Gastrocnemius medialis (tissue), 4 donors: ENCODE measurements around the gene ADAMTSL3.

Experiments used
- POLR2A ChIP-seq, 2 donors: fragments of 450-650 bp; IDR thresholded peaks; one replicate each; pipeline ENCODE4 v1.6.1; 2017; ENCODE audit warnings: antibody characterized with exemption in 2 of 2, mild to moderate bottlenecking in 2 of 2, moderate library complexity in 2 of 2
- TF ChIP-seq, protein P1 (sequence below), 5 experiments: fragments of 450-650 bp in 3 of 5; fragments of 200-600 bp in 2 of 5; sonication (generic) in 2 of 5; IDR thresholded peaks in 4 of 5; conservative IDR thresholded peaks in 1 of 5; 1 replicate in 4 of 5; 2 replicates in 1 of 5; pipeline ENCODE4 v1.5.1; 2016 to 2019; ENCODE audit warnings: antibody characterized with exemption in 5 of 5, mild to moderate bottlenecking in 3 of 5, moderate library complexity in 3 of 5

DNA sequence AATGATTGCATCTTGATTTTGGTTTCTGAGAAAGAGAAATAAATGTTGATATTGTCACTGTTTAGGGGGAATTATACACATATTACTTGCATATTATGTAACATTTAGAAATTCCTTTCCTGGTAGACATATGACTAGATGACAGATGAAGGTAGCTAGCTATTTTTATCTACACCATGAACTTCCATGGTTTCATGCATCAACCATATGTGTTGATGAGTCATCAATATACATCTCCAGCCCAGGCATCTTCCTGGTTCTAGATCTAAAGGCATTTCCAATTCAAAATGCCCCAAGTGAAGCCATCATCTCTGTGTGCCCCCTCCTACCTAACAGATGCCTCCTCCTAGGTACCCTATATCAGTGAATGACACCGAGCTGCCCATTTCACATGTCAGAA lies 9.5 kb upstream of the ADAMTSL3 start:
- TF ChIP-seq, protein P1, sequence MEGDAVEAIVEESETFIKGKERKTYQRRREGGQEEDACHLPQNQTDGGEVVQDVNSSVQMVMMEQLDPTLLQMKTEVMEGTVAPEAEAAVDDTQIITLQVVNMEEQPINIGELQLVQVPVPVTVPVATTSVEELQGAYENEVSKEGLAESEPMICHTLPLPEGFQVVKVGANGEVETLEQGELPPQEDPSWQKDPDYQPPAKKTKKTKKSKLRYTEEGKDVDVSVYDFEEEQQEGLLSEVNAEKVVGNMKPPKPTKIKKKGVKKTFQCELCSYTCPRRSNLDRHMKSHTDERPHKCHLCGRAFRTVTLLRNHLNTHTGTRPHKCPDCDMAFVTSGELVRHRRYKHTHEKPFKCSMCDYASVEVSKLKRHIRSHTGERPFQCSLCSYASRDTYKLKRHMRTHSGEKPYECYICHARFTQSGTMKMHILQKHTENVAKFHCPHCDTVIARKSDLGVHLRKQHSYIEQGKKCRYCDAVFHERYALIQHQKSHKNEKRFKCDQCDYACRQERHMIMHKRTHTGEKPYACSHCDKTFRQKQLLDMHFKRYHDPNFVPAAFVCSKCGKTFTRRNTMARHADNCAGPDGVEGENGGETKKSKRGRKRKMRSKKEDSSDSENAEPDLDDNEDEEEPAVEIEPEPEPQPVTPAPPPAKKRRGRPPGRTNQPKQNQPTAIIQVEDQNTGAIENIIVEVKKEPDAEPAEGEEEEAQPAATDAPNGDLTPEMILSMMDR (IDR thresholded peaks at IDR 0.05 in 4 of 5, conservative IDR thresholded peaks at IDR 0.05 in 1 of 5) = no peak
- no peak for TF ChIP-seq POLR2A (IDR thresholded peaks at IDR 0.05)
